SH-SY5Y (cell line): Measurements from ENCODE around the gene HES1.

Experiments used
- GATA2 ChIP-seq: IDR thresholded peaks from 2 replicates; pipeline ENCODE4 v1.6.1; 2011; ENCODE audit warnings: mild to moderate bottlenecking, low read depth, low read length
- GATA3 ChIP-seq: IDR thresholded peaks from 2 replicates; pipeline ENCODE4 v1.6.1; 2011; ENCODE audit warnings: low read depth, mild to moderate bottlenecking, low read length, moderate library complexity

- TF ChIP-seq GATA2: no peak
- no peak for TF ChIP-seq GATA3
These were observed 51.4 kb downstream of the HES1 start for GRCh38 chr3:194187233-194187944.
